ENCODE results near the gene PLD3.

DNA sequence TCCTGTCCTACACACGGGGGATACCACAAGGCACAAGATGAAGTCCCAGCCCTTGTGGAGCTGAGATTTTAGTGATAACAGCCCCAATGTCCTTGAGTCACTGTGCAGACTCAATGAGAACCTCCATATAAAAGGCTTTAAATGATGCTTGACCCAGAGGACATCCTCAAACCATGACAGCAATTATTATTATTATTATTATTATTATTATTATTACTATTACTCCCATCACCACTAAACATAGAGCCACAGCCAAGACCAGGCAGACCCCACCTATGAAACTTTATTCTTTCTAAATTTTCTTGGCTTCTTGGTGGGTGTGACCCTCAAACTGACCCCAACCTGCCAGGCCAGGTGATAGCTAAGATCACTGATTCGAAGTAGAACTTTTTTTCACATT is 11.4 kb upstream of the PLD3 start:
- TF ChIP-seq POLR2AphosphoS5 (IDR thresholded peaks at IDR 0.05) (no peak), EP300 (IDR thresholded peaks at IDR 0.05) (no peak), CTCF (IDR thresholded peaks at IDR 0.05) (no peak), POLR2A (IDR thresholded peaks at IDR 0.05) (no peak)
